Measurements from ENCODE around the gene RBCK1.
"Not testable (repeated sequence)": the region's sequence is repeated elsewhere in the genome, so short reads cannot be mapped to it uniquely, and the experiment has no call there.

RBCK1 gene

DNA sequence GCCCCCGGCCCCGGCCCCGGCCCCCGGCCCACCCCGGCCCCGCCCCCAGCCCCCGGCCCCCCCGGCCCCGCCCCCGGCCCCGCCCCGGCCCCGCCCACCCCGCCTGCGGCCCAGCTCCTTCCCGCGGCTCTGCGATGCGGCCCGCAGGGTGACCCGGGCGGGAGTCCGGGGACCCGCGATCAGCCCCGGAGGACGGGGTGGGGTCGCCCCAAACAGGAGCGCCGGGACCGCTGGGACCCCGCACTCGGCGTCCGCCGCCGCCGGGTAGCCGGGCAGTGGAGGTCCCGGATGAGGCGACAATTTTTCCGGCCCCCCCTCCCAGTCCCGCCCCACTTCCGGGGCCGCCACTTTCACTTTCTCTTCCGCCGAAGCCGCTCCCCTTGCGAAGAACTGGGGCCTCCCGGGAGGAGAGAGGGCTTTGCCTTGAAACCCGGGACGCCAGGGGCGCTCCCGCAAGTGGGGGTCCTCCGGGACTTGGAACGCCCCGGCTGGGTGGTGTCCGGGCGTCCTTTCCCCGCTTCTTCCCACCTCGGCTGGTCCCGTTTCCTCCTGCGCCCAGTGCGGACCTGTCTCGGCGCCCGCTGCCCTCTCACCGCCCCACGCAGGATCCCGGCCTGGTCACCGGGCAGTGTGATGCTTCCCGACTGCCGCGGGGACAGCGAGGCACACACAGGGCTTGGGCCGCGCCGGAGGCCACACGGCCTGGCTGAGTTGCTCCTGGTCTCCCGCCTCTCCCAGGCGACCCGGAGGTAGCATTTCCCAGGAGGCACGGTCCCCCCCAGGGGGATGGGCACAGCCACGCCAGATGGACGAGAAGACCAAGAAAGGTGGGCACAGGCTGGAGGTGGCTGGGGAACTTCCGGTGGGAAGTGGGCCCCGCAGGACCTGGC lies at the start of gene RBCK1:
RBCK1 (plus strand) TSS at position 347 of the 890 bp plus-strand sequence; CDS start at position 806, 459 bp downstream.
- DNase-seq, result peak; percentile 59

DNA sequence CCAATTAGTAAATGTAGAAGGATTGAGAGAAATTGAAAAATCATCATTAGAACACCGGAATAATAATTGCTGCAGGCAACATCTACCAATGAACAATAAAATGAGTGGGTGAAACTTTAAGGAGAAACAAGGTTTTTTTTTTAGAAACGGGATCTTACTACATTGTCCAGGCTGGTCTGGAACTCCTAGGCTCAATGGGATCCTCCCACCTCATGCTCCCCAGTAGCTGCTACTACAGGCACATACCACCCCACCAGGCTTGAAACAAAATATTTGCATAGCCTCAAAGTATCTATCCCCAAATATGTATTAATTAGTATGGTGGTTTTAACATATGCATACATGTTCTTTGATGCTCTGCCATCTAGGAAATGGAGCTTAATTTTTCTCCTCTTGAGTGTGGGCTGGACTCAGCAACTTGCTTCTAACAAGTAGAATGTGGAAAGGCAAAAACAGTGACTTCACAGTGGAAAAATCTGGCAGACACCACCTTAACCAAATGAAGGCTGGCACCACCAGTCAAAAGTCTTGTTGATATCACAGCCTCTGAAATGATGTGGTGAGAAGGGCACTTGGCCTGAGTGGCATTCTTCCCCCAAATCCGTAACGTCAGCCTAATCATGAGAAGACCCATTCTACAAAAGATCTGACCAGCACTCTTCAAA lies 49.1 kb upstream of the RBCK1 start:
- no peak for DNase-seq

DNA sequence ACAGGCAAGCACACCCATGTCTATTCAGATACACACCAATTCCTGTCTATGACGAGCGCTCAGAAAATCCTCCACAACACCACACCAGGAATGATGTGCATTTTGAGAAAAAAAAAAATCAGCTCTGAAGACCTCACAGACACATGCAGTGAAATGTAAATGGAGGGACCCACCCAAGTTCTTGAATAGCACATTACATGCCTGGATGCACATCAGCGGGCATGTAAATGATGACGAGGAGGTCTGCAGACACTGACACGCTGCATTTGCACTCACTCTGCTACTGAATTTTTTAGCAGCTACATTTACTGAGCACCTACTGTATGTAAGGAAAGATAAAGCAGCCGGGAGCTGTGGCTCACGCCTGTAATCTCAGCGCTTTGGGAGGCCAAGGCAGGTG lies 46.5 kb upstream of the RBCK1 start:
- no peak for DNase-seq

DNA sequence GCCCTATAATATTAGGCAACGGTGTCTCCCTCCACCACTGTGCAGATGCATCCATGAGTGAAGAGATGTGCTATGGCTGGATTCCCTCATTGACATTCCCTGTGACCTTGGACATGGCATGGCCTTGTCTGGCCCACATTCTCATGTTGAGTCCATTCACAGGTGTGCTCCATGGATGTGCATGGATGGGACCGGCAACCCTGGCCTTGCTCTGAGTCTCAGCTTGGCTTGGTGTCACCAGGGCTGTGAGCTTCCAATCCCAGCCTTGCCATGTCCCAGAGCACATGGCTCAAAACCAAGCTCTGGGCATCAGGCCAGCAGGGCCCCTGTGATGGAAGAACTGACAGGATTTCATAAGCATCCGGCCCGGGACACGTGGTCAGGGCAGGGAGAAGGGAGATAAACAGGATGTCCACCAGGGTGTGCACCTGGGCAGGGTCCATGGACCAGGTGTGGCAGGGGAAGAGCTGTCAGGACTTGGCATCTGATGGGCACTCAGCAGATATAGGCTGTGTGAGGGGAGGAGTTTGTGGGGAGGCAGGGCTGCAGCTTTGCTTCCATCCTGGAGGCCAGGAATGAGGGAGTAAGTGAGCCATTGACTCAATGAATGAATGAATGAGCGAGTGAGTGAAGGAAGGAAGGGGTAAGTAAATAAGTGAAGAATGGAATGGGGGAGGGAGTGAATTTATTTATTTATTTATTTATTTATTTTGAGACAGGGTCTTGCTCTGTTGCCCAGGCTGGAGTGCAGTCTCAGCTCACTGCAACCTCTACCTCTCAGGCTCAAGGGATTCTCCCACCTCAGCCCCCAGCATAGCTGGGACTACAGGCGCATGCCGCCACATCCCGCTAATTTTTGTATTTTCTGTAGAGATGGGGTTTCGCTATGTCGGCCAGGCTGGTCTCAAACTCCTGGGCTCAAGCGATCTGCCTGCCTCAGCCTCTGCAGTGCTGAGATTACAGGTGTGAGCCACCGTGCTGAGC lies 45.5 kb upstream of the RBCK1 start:
- DNase-seq, result peak; percentile 79

DNA sequence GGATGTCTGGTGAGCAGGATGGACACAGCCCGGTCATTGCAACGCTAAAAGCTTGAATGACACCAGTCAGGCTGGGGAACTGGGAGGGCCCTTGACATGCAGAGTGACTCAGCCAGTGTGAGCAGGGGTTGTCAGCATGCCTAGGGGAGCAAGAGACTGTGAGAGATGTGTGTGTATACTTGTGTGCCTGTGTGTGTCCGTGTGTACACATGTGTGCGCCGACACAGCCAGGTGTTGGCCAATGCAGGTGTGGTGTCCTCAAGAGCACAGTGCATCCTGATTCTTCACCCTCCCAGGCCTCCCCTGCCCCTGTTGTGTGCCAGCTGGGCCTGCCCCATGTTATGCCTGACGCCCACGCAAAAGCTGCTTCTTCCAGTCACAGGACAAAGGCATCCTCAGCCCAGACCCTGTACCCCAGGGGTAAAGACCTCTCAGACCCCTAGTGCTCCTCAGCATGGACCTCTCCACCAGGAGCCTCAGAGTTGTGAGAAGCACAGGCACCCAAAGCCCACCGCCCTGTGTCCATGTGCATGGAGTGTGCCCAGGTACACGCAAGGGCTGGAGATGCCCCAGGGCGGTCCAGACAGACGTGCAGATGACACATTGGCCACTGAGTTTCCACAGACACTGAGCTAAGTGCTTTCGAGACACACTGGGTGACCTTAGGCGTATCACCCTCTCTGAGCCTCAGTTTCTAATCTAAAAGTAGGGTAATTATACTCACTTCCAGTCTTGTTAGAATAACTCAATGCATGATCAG lies 44.6 kb upstream of the RBCK1 start:
- DNase-seq, result no peak

DNA sequence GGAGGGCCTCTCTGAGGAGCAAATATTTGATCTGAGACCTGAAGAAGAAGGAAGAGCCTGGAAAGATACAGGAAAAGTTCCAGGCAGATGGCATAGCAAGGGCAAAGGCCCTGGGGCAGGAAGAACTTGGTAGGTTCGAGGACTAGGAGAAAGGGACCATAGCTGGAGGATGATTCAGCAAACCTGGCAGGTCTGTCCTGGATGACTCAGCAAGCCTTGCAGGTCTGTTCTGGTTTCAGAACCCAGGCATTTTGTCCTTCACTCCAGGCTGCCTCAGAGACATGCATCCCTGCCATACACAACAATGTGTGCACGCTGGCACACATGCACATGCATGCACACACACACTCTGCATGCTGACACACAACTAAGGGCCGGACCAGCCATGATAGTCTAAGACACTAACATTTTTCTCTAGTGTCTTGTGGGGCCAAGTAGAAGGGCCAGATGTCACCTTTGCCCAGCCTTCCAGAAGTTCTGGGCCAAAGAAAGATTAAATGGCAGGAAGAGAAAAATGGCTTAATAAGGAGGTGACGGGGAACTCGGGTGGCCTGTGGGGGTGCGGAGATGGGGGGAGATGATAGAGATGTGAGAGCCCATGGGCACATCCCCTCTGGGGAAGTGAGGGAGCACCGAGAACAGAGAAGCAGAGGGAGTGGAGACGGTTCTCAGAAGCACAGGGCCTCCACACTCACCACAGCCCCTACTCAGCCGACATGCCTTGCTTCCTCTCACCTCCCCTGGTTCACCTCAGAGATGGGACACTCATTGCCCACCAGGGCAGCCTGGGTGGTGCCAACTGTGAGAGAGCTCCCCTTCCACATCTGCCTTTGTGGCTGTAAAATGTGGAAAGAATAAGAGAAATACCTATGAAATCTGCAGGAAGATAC lies 42.9 kb upstream of the RBCK1 start:
- DNase-seq, result no peak

DNA sequence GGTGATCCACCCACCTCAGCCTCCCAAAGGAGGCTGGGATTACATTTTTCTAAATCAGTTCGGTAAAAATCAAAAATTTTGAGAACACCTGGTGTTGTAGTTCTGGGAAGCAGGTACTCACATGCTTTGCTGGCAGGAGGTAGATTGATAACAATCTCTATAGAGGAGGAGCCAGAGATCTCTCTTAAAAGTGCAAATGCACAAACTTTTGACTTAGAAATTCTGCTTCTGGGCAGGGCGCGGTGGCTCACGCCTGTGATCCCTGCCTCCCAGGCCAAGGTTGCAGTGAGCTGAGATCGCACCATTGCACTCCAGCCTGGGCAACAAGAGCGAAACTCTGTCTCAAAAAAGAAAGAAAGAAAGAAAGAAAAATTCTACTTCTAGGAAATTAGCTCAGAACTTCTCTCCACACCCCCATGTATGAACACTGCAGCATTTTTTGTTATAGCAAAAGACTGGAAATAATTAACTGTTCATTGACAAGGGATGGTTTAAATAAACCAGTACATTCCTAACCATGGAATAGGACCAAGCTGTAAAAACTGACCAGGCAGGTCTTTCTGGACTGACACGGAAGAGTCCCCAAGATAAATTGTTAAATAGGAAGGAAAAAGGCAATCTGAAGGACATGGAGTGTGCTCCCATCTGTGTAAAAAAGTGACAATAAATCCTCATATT lies 41.9 kb upstream of the RBCK1 start:
- no peak for DNase-seq

DNA sequence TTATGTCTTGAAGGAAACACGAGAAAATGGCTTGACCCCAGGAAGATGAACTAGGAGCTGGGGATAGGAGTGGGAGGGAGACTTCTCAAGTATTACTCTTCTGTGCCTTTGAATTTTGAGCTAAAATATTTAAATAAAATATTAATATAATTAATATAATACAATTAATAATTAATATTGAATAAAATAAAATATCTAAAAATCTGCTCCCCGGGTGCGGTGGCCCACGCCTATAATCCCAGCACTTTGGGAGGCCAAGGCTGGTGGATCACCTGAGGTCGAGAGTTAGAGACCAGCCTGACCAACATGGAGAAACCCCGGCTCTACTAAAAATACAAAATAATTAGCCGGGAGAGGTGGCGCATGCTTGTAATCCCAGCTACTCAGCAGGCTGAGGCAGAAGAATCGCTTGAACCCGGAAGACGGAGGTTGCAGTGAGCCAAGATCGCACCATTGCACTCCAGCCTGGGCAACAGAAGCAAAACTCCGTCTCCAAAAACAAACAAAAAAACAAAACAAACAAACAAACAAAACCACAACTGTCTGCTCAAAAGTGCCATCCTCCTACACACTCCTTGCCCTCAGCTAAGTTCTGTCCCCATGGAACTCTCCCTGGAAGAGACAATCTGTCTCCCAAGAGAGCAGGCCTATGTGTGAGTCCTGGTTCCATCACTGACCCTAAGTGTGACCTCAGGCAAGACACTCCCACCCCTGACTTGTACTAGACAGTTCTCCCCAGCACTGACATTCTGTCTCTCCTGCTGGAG lies 41.2 kb upstream of the RBCK1 start:
- DNase-seq, result no peak

DNA sequence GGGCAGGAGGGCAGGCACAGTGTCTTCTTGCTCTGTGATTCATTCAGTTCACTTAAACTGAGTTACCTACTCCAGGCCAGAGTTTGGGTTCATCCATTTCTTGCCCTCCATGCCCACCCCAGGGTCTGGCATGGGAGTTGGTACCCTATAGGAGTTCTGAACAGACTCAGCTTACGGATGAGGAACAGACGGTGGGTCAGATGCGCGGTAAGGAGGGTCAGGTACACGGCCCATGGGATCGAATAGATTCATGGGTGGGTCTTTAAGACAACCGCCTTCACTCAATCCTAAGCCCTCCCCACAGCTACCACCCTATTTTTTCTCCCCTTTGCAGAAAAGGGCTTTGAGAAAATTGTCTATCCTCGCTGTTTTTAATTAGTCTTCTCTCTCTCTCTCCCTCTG lies 40.6 kb upstream of the RBCK1 start:
- no peak for DNase-seq

DNA sequence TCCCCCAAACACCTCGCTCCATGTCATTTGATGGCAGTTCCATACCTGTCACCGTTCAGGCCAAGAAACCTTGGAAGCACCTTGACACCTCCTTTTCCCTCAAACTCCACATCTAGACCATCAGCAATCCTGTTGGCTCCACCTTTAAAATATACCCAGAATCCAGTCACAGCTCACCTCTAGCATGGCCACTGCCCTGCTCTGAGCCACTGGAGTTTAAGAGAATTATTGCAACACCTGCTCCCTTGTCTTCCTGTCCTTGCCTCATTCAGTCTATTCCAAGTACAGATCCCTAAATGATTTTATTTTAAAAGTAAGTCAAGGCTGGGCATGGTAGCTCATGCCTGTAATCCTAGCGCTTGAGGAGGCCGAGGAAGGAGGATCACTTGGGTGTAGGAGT lies 39.2 kb upstream of the RBCK1 start:
- DNase-seq, result no peak

DNA sequence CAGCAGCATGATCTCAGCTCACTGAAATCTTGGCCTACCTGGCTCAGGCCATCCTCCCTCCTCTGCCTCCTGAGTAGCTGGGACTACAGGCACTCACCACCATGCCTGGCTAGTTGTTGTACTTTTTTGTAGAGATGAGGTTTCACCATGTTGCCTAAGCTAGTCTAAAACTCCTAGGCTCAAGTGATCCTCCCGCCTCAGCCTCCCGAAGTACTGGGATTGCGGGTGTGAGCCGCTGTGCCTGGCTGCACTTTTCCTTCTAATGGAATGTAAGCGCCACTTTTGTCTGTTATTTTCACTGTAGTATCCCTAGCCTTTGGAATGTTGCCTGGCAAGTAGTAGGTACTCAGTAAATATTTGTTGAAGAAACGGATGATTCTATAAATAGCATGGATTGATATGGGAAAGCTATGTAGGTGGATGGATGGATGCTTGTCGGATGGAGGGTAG lies 37.9 kb upstream of the RBCK1 start:
- no peak for DNase-seq

DNA sequence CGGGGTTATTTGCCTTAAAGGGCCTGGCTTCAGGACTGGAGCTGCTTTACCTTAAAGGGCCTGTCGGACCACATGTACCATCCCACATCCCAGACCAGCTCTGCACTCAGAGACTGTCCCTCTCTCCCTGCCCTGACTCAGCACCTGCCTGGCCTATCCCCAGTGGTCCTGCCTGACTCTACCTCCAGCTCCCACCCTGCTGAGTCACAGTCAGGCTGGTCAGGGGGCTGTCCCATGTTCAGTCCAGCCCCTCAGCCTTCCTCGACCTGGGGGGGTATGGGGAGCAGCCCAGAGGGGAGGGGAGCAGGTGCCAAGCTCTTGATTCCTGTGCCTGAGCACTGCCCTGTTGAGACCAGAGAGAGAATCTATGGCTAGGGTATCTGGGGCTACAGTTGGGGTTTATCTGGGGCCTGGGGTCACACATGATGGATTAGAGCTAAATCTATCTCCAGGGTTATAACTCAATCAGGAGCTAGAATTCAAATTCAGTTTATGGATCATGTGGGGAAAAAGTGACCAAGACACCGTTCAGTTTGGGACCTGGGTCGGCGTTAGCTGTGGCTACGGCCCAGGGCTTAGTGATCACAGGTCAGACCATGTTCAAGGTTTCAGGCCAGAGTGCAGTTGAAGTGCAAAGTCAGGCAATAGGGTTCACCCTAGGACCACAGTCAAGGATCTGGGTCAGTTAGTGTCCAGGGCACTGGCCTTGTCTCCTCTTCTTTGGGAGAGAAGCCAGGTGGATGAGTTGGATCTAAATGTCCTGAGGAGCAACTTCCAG lies 36.9 kb upstream of the RBCK1 start:
- DNase-seq, result no peak

DNA sequence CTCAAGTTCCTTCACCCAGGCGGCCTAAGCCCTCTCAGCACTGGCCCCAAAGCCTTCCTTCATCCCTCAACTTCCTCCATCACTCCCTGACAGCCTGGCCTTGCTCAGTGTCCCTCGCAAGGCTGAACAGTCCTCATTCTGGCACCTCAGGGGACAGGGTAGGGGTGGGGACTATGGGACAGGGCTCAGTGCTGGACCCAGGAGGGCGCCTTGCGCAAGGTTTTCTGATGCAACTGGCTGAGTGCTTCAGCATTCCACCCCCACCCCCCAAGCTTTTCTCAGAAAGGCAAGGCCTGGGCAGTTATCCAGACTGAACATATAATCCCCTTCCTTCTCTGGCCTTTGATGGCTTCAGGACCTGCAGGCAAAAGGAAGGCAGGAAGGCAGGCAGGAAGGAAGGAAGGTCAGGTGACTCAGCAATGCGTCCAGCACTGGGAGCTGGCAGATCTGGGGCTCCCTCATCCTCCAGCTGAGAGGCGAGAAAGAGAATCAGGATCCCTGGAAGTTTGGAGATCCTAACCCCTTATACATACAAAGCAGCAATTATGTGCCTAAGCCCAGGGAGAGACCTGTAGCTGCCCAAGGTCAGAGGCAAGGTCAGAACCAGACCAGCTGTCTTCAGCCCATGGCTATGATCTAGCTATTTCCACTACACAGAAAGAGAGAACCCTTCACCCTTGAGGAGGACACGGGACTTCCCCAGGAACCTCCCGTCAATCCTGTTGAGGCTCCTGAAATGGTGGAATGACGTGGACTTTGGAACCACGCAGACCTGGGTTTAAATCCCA lies 36.1 kb upstream of the RBCK1 start:
- DNase-seq, result no peak

DNA sequence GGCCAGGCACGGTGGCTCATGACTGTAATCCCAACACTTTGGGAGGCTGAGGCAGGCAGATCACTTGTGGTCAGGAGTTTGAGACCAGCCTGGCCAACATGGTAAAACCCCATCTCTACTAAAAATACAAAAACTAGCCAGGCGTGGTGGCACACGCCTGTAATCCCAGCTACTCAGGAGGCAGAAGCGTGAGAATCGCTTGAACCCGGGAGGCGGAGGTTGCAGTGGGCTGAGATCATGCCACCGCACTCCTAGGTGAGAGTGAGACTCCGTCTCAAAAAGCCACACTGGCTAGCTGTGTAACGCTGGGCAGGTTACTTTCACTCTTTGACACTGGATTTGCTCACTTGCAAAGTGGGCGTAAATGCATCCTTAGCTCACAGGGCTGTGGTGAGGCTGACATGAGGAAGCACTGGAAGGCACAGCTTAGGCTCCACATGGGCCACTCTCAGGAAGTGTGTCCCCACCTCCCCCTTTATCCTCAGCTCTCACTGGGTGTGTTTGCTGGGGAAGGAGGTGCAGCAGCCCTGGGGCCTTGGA lies 35.5 kb upstream of the RBCK1 start:
- not testable (repeated sequence) for DNase-seq

DNA sequence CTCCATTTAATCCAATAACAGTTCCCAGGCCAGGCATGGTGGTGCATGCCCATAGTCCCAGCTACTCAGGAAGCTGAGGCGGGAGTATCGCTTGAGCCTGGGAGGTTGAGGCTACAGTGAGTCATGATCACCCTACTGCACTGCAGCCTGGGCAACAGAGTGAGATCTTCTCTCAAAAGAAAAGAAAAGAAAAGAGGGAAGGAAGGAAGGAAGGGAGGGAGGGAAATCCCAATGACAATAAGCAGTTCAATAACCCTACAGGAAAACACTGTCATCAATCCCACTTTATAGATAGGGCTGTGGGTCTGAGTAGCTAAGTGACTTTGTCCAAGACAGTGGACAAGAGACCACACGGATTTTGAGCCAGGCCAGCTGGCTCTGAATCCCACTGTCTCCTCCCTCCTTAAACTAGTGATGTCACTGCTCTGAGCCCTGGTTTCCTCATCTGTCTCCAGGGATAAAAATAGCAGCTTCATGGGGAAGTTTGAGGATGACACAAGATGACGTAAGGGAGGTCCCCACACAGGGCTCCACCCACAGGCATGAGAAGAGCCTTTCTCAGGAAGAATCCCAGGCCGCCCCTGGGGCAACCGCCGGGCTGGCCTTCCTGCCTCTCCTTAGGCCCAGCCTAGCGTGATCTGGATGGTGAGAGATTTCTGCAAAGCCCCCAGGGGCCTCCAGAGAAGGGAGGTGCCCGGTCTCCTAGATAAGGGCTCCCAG lies 34.8 kb upstream of the RBCK1 start:
- no peak for DNase-seq

DNA sequence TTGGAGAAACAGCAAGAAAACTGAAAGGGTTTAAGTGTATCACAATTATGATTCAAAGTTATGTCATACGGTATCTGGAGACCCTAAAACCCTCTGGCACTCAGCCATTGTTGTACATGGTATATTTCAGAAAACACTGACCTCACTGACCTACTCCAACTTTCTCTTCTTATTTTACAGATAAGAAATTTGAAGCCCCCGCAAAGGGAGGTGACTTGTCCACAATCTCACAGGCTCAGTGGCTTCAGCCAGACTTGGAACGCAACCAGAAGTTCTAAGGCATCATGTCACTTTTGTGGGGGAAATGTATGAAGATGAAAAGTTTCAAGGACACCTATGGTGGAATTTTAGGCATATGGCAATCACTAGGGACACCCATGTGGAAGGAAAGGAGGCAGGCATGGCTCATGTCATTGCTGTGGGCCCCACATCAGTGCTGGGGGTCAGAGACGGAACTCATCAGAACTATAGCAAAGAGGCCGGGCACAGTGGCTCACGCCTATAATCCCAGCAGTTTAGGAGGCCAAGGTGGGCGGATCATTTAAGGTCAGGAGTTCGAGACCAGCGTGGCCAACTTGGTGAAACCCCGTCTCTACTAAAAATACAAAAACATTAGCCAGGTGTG lies 32.7 kb upstream of the RBCK1 start:
- DNase-seq, result no peak

DNA sequence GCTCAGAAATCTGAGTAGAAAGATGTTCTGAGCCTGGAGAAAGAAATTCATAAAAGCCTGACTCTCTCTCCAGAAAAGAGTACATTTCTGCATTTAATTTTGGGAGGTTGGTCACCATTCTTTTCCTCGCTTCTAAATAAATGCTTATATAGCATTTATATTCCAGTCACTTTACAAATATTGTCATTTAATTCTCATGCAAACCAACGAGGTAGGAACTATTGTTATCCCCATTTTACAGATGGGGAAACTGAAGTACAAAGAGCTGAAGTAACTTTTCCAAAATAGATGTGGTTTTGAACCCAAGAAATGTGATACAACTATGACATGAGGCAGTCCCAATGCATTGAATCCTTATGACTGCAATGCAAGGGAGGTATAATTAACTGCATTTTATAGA lies 32.0 kb upstream of the RBCK1 start:
- DNase-seq, result no peak

Measured in NCI-H510A (cell line).